Stimulated activated CD8-positive, alpha-beta memory T cell treated with anti-CD3 and anti-CD28 coated beads, Interleukin-4, amount 100 ng/mL, for 1 hour (primary cell): ENCODE results near the gene TNPO3.

ENCODE experiments used
- DNase-seq, 2 donors: peaks; one replicate each; pipeline ENCODE4 v3.0.0-alpha.2; 2020; ENCODE audit warnings: low read depth in 2 of 2, low spot score in 1 of 2

The TNPO3 gene

DNA sequence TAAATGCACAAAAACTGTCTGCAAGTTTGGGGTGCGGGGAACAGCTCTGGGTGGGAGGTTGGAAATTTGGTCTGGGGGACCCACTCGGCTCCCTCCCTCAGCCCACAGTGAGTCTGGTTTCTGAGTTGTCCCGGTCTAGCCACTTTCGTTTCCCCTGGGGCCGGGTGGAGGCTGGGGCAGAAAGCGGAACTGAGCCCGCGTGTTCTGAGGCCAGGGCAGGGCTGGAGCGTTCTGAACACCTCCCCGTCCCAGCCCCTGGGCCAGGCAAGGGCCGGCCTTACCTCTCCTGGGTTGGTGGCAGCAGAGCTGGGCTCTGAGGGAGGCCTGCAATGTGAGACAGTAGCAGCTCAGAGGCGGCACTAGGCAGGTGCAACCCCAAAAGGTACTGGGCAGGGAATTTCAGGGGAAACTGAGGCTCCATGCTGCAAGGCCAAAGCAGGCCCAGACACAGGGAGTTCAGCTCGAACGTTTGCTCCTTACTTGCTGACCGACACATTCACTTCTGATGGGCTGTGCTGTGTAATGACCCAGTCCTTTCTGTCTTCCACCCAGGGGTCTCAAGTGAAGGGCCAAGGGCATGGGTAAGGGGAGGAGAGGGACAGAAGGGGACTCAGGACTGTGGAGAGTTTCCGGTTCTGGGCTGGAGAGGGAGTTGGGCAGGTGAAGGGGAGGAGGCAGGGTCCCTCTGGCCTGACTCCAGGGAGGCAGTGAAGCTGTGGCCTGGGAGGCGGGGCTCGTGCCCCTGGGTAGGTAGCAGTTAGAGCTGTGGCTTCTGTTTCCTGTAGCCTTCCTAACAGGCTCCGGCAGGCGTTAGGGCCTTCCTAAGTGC is 114.2 kb downstream of the TNPO3 start:
- no peak for DNase-seq

DNA sequence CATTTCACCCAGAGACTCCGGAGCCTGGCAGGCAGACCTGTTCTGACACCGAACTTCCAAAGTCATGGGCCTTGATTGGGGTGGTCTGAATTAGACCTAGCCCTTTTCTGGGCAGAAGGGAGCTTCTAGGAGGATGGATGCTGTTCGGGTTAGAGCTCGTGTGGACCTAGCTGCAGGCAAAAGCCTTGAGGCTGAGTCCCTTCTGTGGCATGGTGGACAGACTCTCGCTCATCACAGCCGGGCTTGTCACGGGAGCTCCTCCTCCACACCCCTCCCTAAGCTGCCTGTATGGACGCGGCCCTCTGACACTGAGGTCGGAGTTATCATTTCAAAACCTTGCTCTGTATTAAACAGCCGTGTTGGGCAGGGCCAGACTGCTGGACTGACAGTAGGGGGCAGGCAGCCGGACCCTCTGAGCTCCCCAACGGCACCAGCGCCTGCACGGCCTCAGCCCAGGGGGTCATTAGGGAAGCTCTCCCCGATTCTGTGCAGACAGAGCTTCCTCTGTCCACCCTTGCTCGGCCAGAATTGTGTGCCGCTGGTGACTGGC is 115.0 kb downstream of the TNPO3 start:
- DNase-seq: no peak

DNA sequence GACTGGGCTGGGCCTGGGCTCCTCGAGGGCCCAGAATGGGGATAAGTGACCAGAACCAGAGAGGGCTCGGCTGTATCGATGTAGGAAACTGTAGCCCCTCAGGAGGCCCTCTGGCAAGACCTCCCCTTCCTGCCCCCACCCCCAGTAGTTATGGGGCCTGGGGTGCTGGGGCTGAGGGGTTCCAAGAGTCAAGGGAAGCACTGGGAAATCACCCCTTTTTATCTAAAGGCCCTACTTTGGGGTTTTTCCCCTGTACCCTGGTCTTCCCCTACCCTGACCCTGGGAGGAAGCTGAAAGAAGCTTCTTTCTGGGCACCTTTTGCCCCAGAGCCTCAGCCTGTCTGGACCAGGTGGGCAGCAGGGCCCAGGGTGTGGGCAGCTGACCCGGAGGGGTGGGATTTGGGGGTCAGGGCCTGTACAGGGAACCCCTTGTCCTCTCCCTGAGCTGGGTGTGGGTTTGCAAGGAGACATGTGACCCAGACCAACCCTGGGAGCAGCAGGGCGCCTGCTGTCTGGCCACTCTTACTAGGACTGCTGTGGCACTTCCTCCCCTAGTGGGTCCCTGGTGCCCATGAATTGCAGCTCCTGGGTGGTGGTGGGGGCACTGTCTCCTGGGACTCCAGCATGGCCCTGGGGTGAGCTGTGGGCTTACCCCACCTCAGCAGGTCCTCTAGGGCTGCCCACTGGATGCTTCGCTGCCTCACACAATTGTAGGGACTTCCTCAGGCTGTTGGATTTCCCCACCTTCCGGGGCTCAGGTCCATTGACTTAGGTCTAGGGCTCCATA is 115.6 kb downstream of the TNPO3 start:
- no peak for DNase-seq

DNA sequence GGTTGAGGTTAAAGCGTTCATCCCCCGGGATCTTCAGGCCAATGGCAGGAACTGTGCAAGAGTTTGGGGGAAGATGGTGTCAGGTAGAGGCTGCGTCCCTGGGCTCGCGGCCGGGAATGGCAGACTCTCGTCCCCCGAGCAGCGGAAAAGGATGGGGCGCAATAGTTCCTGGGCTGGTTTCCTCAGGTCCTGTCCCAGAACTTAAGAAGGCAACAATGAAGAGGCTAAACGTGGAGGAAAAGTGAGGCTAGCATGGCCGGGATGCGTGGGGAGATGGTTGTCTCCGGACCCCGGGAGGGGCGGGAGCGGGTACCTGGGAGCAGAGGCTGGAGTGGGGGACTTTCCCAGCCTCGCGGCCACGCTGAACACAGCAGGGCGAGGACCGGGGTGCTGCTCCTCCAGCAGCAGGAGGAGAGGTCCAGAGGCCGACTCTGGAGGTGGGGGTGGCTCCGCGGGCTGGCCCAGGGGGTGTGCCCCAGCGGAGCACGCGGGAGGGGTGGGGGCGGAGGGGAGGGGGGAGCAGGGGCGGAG is 116.3 kb downstream of the TNPO3 start:
- no peak for DNase-seq

DNA sequence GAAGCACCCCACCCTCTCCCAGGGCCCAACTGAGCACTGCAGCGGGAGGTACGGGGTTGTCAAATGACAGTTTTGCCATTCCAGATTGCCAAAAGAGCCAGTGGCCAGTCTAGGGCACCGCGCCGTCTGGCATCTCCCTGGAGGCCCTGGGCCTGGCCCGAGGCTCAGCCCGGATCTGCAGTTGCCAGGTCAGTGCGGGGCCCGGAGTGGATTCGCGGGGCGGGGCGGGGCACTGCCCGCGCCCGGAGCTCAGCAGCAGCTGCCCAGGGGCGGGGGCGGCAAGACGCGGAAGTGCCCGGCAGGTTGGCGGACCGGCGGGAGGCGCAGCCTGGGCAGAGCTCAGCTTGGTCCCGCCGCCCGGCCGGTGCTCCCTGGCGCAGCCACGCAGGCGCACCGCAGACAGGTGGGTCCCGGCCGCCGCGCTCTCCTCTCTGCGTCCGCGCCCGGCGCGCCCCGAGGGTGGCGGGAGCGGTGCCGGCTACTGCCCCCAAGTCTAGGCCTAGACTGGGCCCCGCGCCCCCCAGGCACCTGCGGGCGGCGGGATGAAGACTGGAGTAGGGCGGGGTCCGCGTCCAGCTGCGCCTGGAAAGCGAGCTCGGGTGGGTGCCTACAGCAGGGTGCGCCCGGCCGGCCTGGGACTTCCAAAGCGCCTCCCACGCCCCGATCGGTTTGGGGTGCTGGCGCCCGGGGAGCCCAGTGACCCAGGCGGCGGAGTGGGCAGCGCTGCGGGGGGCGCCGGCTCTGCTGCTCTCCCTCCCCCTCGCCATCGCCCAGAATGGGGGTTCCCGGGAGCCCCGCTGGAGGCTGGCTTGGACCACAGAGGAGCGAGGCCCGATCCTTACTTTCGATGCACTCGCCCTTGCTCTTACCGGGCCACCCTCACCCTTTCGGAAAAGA is 117.0 kb downstream of the TNPO3 start, which contains the start of gene IRF5:
Gene IRF5, plus strand, starts transcription at position 281 of the 897 bp plus-strand sequence. CDS start 4,155 bp downstream, outside the sequence.
- no peak for DNase-seq

DNA sequence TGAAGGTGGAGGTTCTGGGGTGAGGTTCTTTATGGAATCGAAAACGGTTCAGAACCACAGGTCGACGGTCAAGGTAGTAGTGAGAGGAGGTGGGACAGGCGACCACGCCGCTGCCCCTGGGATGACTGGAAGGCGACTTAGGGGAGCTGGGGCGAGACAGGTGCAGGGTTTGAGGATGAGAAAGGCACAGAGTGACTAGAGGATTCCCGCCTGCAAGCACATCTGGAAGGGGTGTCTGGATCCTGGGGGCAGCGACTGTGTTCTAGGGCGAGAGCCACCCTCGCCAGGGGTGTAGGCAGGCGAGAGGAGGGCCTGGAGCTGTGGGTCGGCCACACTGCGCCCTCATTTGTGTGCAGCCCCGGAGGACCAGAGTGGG is 117.7 kb downstream of the TNPO3 start:
- no peak for DNase-seq

DNA sequence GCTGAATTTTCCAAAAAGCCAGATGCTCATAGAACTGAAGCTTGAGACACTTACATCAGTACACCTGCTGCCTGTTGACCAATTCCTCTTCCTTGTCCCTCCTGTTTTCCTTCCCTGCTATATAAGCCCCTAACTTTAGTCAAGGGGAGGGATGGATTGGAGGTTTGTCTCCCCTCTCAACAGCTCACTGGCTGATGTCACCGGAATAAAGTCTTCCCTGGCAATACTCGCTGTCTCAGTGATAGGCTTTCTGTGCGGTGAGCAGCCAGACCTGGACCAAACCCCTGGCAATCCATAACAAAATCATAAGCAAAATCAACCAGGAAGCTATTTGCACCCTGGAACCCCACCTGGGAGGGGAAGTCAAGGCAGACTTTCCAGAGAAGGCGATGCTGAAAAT is 118.1 kb downstream of the TNPO3 start:
- no peak for DNase-seq

DNA sequence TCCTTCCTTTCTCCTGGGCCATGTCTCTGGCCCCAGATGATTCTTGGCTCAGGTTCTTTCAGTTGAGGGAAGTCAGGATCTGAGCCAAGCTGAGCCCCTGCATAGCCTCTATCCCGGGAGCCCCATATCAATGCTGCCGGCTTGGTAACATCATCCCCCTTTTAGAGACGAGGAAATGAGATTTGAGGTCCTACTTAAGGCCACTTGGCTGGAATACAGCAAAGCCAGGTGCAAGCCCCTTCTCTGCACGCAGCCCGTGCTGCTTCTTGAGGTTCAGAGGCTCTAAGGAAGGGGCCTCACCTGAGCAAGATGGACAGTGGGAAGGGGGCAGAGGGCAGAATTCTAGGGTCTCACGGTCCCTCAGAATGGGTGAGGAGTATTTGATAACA is 119.6 kb downstream of the TNPO3 start:
- DNase-seq: no peak

DNA sequence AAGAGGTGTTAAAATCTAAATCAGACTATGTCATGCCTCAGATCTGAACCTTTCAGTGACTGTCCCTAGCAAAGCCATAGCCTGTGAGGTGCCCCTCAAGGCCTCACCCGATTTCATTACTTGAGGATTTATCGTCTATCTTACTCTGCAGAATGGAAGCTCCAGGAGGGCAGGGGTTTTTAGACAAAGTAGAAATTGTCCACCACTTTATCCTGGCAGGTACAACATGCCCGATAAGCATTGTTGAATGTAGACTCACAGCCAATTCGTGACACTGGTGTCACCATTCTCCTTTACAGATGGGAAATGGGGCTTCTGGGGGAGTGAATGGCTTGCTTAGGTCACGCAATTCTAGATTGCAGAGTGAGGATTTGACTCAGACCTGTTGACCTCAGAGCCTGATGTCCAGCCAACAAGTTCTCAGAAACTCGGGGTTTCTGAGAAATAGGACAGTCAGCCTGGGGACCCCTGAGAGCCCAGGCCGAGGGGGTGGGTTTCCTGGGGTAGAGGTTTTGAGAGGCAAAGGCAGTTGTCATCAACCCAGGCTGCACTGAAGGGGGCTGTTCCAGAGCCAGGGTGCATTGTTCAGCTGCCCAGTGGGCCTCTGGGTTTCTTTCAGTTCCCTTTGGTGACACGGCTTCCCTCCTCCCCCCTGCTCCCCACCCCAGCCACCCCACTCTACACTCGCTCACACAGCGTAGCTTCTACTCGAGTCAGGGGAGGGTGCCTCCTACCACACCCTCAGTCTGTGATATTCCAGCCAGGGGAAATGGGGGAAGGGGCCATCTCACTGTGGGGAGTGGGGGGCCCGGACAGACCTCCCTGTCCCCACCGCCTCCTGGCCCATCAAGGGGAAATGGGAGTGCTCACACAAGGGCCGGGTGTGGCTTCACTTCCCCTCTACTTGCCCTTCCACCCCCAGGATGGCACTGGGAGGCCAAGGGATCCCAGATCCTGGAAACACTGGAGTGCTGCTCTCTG is 120.3 kb downstream of the TNPO3 start:
- no peak for DNase-seq

DNA sequence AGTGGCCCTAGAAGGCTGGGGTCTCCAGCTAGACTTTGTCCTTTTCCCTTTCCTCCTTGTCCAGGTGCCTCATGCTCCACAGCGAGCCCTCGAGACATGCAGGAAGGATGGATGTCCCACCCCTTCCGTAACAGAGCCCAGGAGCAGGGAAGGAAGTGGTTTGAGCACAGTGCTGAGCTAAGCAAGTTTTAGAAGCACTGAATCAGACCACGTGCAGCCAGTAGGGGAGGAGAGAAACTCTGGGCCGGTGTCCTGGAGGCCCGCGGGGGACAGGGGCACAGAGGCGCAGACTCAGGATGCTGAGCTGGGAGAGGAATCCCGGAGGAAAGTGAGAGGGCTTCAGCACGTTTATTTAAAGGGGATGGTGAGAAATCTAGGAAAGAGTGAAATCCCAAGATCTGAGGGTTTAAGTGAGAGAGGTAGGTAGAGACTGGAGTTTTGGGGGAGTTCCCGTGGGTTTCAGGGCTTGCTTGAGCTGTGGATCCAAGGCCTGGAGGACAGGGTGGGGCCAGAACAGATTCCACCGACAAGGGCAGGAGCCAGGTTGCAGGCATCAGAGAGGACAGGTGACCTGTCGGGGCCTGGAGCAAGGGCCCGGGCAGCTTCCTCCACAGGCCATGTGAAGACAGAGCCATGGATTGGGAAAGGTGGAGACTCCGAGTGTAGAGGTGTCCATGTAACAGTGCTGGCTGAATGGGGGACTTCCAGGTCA is 121.6 kb downstream of the TNPO3 start:
- no peak for DNase-seq

DNA sequence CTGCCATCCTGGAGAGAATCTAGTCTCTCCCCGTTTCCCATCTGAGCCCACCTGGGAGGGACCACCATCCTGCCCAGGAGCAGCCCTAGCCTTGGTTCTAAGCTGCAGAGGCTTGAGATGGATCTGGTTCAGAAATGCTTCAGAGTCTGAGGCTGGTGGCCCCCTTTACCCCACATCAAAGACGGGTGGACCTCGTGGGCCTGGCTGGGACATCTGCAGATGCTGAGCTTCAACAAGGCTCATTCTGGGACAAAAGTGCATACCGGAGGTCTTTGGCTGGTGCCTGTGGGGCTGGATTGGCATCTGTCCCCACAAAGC is 122.1 kb downstream of the TNPO3 start:
- DNase-seq: no peak

DNA sequence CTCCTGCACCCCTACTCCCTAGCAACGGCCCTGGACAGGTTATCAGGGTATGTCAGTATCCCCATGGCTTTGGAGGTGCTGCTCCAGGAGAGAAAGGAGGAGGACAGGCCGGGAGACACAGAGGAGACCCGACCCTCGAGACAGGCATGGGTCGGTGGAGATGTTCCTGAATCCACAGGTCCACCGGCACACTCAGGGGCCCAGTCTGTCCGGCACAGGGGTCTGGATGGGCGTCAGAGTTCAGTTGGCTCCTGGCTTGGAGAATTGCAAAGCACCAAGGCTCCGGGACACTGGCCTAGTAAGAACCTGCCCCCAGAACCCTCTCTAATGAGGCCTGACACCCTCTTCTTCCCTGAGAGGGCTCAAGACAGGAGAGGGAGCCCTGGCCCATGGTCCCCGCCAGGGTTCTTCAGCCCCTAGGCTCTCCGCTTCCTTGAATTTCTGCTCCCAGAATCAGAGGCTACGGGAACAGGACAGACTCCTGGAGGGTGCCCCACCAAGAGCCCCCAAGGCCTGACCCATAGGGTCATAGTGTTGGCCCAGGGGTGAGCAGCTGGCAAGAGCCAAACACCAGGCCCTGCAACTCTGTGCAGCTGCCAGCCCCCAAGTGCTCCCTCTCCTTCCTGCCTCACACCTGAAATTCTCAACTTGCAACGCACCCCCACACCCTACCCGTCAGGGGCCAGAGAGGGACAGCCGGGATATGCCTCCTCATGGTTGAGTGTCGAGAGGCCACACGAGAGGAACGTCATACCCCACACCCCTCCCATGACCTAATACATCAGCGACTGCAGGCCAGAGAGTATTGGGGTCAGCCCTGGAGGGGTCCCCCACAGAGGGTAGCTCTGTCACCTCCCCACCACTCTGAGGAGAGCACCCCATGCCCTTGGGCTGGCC is 122.7 kb downstream of the TNPO3 start:
- no peak for DNase-seq

DNA sequence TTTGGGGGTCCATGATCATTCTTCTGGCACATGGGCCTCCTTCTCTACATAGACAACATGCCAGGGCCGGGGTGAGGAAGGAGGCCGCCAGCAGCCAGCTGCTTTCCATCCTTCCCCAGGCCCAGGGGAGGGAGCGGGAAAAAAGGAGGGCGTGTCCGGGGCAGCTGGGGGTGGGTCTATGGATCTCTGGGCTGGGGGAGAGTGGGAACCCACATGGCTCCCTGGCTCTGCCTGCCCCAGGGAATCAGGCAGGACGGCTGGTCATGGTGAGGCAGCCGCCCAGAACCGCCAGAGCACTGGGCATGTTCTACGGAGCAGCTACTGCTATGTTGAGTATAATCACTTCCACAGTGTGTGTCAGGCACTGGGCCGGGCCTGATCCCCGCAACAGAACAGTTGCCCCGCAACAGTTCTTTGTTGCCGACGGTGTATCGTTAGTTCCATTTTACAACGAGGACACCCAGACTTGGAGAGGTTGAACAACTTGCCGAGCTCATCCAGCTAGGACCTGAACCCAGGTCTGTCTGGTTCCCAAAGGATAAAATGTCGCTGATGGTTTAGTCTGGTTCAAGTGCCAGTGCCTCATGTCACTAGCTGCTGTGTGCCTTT is 123.6 kb downstream of the TNPO3 start:
- no peak for DNase-seq

DNA sequence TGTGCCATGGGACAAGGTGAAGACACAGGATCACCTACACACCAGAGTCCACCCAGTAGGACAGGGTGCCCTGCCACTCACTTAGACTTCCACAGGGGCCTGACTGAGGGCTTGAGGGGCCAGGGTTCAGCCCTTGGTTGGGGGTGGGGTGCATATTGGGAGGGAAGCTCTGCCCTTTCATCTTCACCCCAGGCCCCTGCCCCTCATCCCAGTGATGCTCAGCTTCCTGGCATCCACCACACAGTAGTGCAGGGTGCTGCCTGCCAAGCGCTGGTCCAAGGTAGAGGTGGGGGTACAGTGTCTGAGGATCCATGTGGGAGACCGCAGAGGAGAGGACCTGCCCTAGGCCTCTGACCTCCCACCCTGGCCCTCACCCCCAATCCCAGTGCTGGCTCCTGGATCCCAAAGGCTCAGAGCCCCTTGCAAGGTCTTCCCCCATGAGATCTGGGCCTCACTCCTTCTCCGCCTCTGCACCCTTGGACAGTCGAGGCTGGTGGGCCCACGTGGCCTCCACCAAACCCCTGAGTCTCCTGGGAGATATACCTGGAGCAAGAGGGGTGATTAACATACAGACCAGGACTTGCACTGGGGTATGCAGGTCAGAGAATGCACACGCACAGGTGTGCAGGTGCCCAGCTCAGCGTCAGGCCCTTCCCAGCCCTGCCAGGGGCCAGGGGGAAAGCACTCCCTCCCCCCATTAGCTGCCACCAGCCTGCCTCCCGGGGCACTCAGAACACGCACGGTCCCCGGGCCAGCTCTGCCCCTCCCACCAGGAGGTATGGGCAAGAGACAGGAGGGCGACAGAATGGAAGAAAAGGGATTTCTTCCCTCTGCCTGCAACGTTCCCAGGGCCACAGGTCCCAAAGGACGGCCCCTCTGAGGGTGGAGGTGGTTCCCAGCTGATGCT is 125.8 kb downstream of the TNPO3 start:
- DNase-seq: no peak

DNA sequence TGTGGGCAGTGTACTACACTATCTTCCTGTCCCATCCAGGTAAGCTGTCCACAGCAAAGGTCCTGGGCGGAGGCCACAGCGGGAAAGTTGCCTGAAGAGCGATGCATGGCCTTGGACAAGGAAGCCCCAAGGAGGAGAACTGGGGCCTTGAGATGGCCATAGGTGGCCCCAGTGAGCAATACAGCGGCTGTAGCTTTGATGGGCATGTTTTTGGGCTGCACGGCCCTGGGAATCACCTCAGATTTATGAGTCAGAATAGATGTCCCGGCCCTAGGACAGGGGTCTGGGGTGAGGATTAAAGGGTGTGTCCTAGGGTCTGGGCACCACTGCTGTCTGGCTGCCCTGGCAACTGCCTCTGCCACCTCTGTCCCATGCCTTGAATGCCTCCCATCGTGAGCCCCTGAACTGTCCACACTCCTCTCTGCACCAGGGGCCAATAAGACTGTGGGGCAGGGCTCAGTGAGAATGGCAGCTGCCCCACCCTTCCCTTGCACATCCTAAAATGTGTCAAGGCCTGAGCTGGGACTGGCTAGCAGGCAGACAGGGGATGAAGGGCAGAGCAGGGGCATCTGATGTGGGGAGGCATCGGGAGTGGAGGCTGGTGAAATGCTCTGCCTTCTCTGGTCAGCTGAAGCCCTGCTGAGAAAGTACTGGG is 126.6 kb downstream of the TNPO3 start:
- no peak for DNase-seq
